Skeletal muscle tissue (tissue), 4 donors: ENCODE data around the gene SNRPN. TPM values are rescaled to one million over a fixed set of nuclear protein-coding genes. Genes with fewer than 3 reads are reported as not detected.
"Not testable (repeated sequence)": the region's sequence is repeated elsewhere in the genome, so short reads cannot be mapped to it uniquely, and the experiment has no call there.

Experiments used
- H3K27ac ChIP-seq: one replicate; pipeline ENCODE4 v1.7.0; 2013; ENCODE audit warnings: mild to moderate bottlenecking, low read depth, low read length, inconsistent platforms
- H3K27me3 ChIP-seq, 3 donors: one replicate each; pipeline ENCODE4 v1.7.0; 2013; ENCODE audit warnings: low read length in 3 of 3; ENCODE audit not compliant: control insufficient read depth in 3 of 3, insufficient read depth in 3 of 3
- H3K36me3 ChIP-seq, 3 donors: one replicate each; pipeline ENCODE4 v1.7.0; 2013; ENCODE audit warnings: low read length in 3 of 3; ENCODE audit not compliant: control insufficient read depth in 3 of 3, insufficient read depth in 3 of 3
- H3K4me1 ChIP-seq, 3 donors: one replicate each; pipeline ENCODE4 v1.7.0; 2013; ENCODE audit warnings: low read length in 3 of 3, mild to moderate bottlenecking in 3 of 3; ENCODE audit not compliant: control insufficient read depth in 3 of 3, insufficient read depth in 3 of 3
- H3K4me3 ChIP-seq, 3 donors: one replicate each; pipeline ENCODE4 v1.7.0; 2013; ENCODE audit warnings: low read length in 3 of 3
- H3K9ac ChIP-seq, 3 donors: one replicate each; pipeline ENCODE4 v1.7.0; 2013; ENCODE audit warnings: low read length in 3 of 3, mild to moderate bottlenecking in 3 of 3, moderate library complexity in 2 of 3, low read depth in 1 of 3
- H3K9me3 ChIP-seq, 3 donors: one replicate each; pipeline ENCODE4 v1.7.0; 2013; ENCODE audit warnings: low read length in 3 of 3; ENCODE audit not compliant: control insufficient read depth in 3 of 3
- total RNA-seq: library from RNA; depleted of rRNA; stranded (reverse); fragments of >200 nt; gene quantifications from one replicate; pipeline ENCODE4 v1.2.3, GENCODE V29; 2014
- donor health status: Osteomylitis.

Gene SNRPN
- 150 TPM for total RNA-seq

DNA sequence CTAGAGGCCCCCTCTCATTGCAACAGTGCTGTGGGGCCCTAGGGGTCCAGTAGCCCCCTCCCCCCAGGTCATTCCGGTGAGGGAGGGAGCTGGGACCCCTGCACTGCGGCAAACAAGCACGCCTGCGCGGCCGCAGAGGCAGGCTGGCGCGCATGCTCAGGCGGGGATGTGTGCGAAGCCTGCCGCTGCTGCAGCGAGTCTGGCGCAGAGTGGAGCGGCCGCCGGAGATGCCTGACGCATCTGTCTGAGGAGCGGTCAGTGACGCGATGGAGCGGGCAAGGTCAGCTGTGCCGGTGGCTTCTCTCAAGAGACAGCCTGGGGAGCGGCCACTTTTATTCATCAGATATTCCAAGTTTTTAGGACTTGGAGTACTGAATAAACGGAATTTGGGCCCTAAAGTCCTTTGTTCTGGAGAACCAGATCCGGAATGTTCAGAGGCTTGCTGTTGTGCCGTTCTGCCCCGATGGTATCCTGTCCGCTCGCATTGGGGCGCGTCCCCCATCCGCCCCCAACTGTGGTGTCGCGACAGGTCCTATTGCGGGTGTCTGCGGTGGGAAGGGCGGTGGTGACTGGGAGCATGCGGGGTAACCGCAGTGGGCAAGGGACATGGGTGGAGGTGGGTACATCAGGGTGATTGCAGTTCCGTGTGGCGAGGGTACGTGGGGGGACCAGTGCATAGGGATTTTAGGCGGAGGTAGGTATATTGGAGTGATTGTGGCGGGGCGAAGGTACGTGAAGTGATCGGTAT is at the start of gene SNRPN, which contains the start of gene SNURF:
Gene SNRPN, plus strand, starts transcription at position 205 of the 748 bp plus-strand sequence. CDS start 19,467 bp downstream, outside the sequence.
Gene SNURF, plus strand, starts transcription at position 205 of the 748 bp plus-strand sequence. Its CDS starts 62 bp downstream, at position 267.
- Histone ChIP-seq H3K27me3 (no peaks in the 10 kb centered on the region), H3K9ac (peak within 1 kb of the TSS; percentile 93 to 97 (median 95)), H3K4me3 (peak within 1 kb of the TSS; percentile 86 to 92 (median 89)), H3K9me3 (no peaks in the 10 kb centered on the region), H3K36me3 (no peaks in the 10 kb centered on the region), H3K4me1 (peaks cover 0 to 3% (median 2%) of the 10 kb centered on the region in 3 donors), H3K27ac (peak within 1 kb of the TSS; percentile 90)

DNA sequence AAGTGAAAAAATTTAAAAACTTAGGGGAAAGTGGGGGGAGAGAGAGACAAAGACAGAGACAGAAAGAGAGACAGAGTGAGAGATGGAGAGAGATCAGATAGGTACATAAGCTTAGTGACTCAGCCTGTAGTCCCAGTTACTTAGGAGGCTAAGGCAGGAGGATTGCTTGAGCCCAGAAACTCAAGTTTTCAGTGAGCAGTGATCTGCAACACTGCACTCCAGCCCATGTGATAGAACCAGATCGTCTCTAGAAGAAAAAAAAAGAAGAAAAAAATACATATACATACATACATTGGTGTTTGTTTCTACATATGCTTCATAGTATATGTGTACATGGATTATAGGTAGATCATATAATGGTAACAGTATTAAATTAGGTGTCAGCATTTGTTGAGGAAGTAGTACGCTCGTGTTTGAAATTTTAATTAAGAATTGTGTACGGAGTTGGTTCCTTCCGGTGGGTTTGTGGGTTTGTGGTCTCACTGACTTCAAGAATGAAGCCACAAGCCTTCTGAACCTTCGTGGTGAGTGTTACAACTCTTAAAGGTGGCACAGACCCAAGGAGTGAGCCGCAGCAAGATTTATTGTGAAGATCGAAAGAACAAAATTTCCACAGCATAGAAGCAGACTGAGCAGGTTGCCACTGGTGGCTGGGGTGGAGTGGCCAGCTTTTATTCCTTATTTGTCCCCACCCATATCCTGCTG is 38.3 kb upstream of the SNRPN start:
- no peaks in the 10 kb centered on the region for H3K4me1 ChIP-seq
- H3K9ac ChIP-seq = no peak overlapping the region
- no peaks in the 10 kb centered on the region for H3K27me3 ChIP-seq
- H3K27ac ChIP-seq = no peak overlapping the region
- H3K9me3 ChIP-seq = peaks cover 0 to 2% (median 0%) of the 10 kb centered on the region in 3 donors
- H3K36me3 ChIP-seq = no peaks in the 10 kb centered on the region
- H3K4me3 ChIP-seq = no peak overlapping the region

DNA sequence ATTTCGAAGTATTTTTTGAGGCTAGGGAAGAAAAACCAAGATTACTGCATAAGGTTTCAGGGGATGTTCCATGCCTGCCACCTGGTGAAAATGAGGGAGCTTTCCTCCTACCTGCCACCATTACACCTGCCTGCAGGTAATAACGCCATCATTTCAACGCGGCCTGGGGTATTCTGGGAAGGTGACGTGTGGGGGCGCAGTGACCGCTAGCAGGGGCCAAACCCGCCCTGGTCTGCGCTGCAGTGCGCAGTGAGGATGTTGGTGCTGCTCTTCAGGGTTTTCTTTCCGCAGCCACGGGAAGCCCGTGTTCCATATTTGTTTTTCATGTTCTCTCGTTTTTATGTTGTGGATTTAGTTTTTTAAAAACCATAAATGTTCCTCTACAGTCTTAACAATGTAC is 37.4 kb upstream of the SNRPN start:
- no peak overlapping the region for H3K4me3 ChIP-seq
- H3K9ac ChIP-seq = no peak overlapping the region
- H3K36me3 ChIP-seq = no peaks in the 10 kb centered on the region
- H3K27ac ChIP-seq = no peak overlapping the region
- H3K4me1 ChIP-seq = no peaks in the 10 kb centered on the region
- peaks cover 0 to 2% (median 0%) of the 10 kb centered on the region in 3 donors for H3K9me3 ChIP-seq
- H3K27me3 ChIP-seq = no peaks in the 10 kb centered on the region

DNA sequence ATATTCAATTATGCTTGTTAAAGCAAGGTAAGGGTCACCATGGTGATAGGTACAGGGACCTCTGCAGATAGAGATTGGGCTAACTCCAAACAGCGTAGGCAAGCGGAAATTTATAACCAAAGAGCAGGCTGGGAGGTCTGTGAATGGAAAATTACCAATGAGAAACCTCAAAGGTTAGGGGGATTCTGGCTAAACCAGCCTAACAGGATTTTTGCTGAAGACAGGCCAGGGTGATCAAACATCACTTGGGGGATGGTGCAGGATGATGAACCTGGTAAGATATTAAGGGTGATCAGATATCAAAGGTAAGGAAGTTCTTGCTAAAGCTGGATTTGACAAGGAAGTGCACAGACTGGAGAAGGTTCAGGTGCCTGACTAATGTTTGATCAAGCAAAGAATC is 35.3 kb upstream of the SNRPN start:
- no peaks in the 10 kb centered on the region for H3K4me1 ChIP-seq
- no peak overlapping the region for H3K4me3 ChIP-seq
- peaks cover 0 to 2% (median 0%) of the 10 kb centered on the region in 3 donors for H3K9me3 ChIP-seq
- H3K27ac ChIP-seq = no peak overlapping the region
- no peaks in the 10 kb centered on the region for H3K27me3 ChIP-seq
- H3K36me3 ChIP-seq = no peaks in the 10 kb centered on the region
- H3K9ac ChIP-seq = no peak overlapping the region

DNA sequence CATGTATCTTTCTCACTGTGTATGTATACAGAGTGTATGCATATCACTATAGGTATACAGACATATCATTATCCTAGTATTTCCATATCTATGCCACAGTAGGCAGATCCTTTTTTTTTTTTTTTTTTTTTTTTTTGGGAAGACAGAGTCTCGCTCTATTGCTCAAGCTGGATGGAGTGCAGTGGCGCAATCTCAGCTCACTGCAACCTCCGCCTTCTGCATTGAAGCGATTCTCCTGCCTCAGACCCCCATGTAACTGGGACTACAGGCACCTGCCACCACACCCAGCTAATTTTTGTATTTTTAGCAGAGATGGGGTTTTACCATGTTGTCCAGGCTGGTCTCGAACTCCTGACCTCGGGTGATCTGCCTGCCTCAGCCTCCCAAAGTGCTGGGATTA is 32.0 kb upstream of the SNRPN start:
- H3K4me3 ChIP-seq, H3K4me1 ChIP-seq, H3K36me3 ChIP-seq, H3K27ac ChIP-seq, H3K9me3 ChIP-seq, H3K9ac ChIP-seq, H3K27me3 ChIP-seq: not testable (repeated sequence)

DNA sequence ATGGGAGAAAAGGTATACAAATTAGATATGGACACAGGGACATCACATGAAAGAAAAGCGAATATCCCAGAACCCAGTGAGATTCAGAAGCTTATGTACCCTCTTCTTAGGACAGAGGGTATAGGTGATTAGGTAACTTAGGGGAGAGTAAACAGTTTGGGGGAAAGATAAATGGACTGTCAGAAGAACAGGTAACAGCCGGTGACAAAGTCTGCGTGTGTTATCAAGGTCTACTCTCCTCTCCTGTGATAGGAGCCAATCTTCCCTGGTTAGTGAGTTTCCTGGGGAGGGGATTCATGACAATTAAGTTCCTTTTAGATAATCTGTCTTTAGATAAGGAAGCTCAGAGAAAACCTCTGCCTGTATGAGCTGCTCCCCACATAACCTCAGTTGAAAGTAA is 30.6 kb upstream of the SNRPN start:
- H3K27ac ChIP-seq = no peak overlapping the region

DNA sequence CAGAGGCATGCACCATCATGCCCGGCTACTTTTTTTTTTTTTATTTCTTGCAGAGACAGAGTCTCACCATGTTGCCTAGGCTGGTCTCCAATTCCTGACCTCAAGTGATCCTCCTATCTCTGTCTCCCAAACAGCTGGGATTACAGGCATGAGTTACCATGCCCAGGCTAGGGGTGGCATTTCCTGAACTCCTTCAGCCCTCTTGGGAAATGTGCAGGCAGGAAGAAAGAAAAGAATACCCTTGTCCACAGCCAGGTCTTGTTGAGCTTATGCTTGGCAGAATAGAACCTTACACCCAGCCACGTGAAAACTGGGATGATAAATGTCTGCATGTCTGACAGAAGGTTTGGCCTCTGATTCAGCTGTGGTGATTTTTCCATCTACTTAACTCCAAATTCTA is 30.2 kb upstream of the SNRPN start:
- Histone ChIP-seq H3K27me3 (no peaks in the 10 kb centered on the region), H3K4me3 (no peak overlapping the region), H3K9me3 (no peaks in the 10 kb centered on the region), H3K9ac (no peak overlapping the region), H3K4me1 (no peaks in the 10 kb centered on the region), H3K36me3 (no peaks in the 10 kb centered on the region), H3K27ac (no peak overlapping the region)

More for the DNA sequence above, 30.6 kb upstream of the SNRPN start:
- Histone ChIP-seq H3K4me1 (no peaks in the 10 kb centered on the region), H3K9me3 (peaks cover 0 to 2% (median 0%) of the 10 kb centered on the region in 3 donors), H3K9ac (no peak overlapping the region), H3K27me3 (no peaks in the 10 kb centered on the region), H3K4me3 (no peak overlapping the region), H3K36me3 (no peaks in the 10 kb centered on the region)

DNA sequence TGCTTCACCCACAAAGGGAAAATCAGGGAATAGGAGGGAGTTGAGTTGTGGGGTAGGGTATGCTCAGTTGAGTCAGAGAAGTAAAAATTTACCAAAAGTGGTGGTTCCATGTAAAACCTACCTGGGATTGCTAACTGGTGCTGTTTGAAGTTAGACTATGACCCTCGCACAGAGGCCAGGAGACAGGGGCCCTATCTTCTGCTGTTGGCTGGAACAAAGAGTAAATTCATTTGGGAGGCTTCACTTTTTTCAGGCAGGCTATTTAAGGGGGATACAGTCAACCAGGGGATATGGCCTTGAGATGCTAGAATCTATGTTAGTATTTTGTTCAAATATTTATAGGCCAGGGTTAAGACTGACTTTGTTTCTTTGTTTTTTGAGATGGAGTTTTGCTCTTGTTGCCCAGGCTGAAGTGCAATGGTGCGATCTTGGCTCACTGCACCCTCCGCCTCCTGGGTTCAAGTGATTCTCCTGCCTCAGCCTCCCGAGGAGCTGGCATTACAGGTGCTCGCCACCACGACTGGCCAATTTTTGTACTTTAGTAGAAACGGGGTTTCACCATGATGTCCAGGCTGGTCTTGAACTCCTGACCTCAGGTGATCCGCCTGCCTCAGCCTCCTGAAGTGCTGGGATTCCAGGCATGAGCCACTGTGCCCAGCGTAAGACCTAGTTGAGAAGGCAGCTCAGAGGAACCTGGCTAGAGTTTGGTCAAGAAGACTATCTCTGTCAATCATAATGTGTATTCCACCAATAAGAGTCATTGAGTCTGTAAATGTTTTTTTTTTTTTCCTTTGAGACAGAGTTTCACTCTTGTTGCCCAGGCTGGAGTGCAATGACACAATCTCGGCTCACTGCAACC is 22.7 kb upstream of the SNRPN start:
- H3K9me3 ChIP-seq, H3K4me3 ChIP-seq, H3K36me3 ChIP-seq, H3K9ac ChIP-seq, H3K4me1 ChIP-seq, H3K27ac ChIP-seq, H3K27me3 ChIP-seq: not testable (repeated sequence)

DNA sequence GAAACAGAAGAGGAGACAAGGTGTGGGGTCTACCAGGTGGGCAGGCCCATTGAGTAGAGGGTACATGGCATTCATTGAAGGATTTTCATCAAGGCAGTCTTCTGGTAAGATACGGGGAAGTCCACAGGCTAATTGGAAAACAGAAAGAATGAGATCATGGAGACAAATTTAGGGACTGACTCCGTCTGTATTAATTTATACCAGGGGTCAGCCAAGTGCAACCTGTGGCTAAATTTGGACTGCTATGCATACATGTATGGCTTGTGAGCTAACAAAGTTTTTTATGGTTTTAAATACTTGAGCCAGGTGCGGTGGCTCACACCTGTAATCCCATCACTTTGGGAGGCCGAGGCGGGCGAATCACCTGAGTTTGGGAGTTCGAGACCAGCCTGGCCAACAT is 21.1 kb upstream of the SNRPN start:
- Histone ChIP-seq H3K9me3 (no peaks in the 10 kb centered on the region), H3K27me3 (no peaks in the 10 kb centered on the region), H3K9ac (no peak overlapping the region), H3K27ac (no peak overlapping the region), H3K4me1 (no peaks in the 10 kb centered on the region), H3K4me3 (no peak overlapping the region), H3K36me3 (no peaks in the 10 kb centered on the region)
